Body of pancreas (tissue), 4 donors: ENCODE data around the gene EYA2. TPM values are rescaled to one million over a fixed set of nuclear protein-coding genes. Genes with fewer than 3 reads are reported as not detected.

Experiments used
- ATAC-seq: fragments of 150-250 bp; one replicate; pipeline ENCODE4 v1.9.1; 2016
- DNase-seq, 4 donors: peaks; one replicate each; pipeline ENCODE4 v3.0.0-alpha.2; 2019
- H3K27ac ChIP-seq, 4 donors: fragments of 200-600 bp; sonication (generic); 1 replicate in 3 of 4; 2 replicates in 1 of 4; pipeline versions ENCODE4 v1.5.1 to v1.6.1; 2016 to 2019; ENCODE audit warnings: mild to moderate bottlenecking in 1 of 4, mixed read lengths in 1 of 4, moderate library complexity in 1 of 4
- H3K27me3 ChIP-seq, 2 donors: fragments of 200-600 bp; sonication (generic); one replicate each; pipeline ENCODE4 v1.6.0; 2016; ENCODE audit warnings: mild to moderate bottlenecking in 1 of 2
- H3K36me3 ChIP-seq, 2 donors: fragments of 200-600 bp; sonication (generic); replicated peaks in 1 of 2; 2 replicates each; pipeline ENCODE4 v1.5.1; 2016; ENCODE audit warnings: low read depth in 2 of 2; ENCODE audit not compliant: insufficient read depth in 1 of 2
- H3K4me1 ChIP-seq: fragments of 200-600 bp; sonication (generic); one replicate; pipeline ENCODE4 v1.6.0; 2016
- H3K4me3 ChIP-seq, 2 donors: fragments of 200-600 bp; sonication (generic); 1 replicate in 1 of 2; 2 replicates in 1 of 2; pipeline ENCODE4 v1.5.1; 2016 to 2019
- H3K9me3 ChIP-seq, 3 donors: fragments of 200-600 bp; sonication (generic); 1 replicate in 2 of 3; 2 replicates in 1 of 3; pipeline ENCODE4 v1.5.1; 2016
- CTCF ChIP-seq, 7 experiments: fragments of 450-650 bp in 4 of 7; fragments of 200-600 bp in 3 of 7; sonication (generic) in 3 of 7; IDR thresholded peaks; one replicate each; pipeline ENCODE4 v1.5.1; 2016 to 2019; ENCODE audit warnings: antibody characterized with exemption in 7 of 7
- POLR2A ChIP-seq, 3 donors: fragments of 450-650 bp; IDR thresholded peaks; one replicate each; pipeline ENCODE4 v1.6.1; 2016; ENCODE audit warnings: antibody characterized with exemption in 3 of 3, mild to moderate bottlenecking in 2 of 3
- WGBS, 2 donors: methylation state at CpG; one replicate each; pipeline ENCODE4 v1.1.5; 2017; 5-methylcytosine and 5-hydroxymethylcytosine counted together
- intact Hi-C: fragments of 100-400 bp; cut with DNase I; formaldehyde crosslinking; loops from one replicate; pipeline ENCODE4 v1.15.1; 2023
- total RNA-seq, 2 donors: library from RNA; depleted of rRNA; stranded (reverse); fragments of >200 nt; gene quantifications; one replicate each; pipeline ENCODE4 v1.1.0, GENCODE V29; 2016

EYA2 gene
- total RNA-seq, 2 donors from 2014 or later: 0.52 to 3.6 TPM

GRCh38 chr20:46850416-46850815 is 44.2 kb upstream of the EYA2 start:
- 26 to 38% methylated on average over 10 of the region's 10 CpGs for WGBS, 2 donors
- Histone ChIP-seq H3K27me3 (no peaks in the 10 kb centered on the region), H3K36me3 (no peaks in the 10 kb centered on the region), H3K4me1 (no peaks in the 10 kb centered on the region), H3K9me3 (no peaks in the 10 kb centered on the region), H3K4me3 (no peak overlapping the region), H3K27ac (no peak overlapping the region)
- no peak for DNase-seq
- no peak for ATAC-seq
- intact Hi-C loops: no loop called here
- TF ChIP-seq POLR2A (IDR thresholded peaks at IDR 0.05) (no peak), CTCF (IDR thresholded peaks at IDR 0.05) (no peak)

- 63 to 66% methylated on average over 7 of the region's 7 CpGs for WGBS, 2 donors
- no peaks in the 10 kb centered on the region for H3K36me3 ChIP-seq
- DNase-seq (no peak), ATAC-seq (no peak)
- TF ChIP-seq POLR2A (IDR thresholded peaks at IDR 0.05) (no peak), CTCF (IDR thresholded peaks at IDR 0.05) (no peak)
- no peak overlapping the region for H3K4me3 ChIP-seq
- no peaks in the 10 kb centered on the region for H3K9me3 ChIP-seq
- no peak overlapping the region for H3K27ac ChIP-seq
- H3K27me3 ChIP-seq: no peaks in the 10 kb centered on the region
- intact Hi-C loops: no loop called here
- no peaks in the 10 kb centered on the region for H3K4me1 ChIP-seq
These were observed 43.7 kb upstream of the EYA2 start for GRCh38 chr20:46850896-46851295.

GRCh38 chr20:46851746-46852145 is 42.9 kb upstream of the EYA2 start:
- Histone ChIP-seq H3K27me3 (no peaks in the 10 kb centered on the region), H3K36me3 (no peaks in the 10 kb centered on the region), H3K4me1 (no peaks in the 10 kb centered on the region), H3K27ac (no peak overlapping the region), H3K4me3 (no peak overlapping the region), H3K9me3 (no peaks in the 10 kb centered on the region)
- DNase-seq (no peak), ATAC-seq (no peak)
- no peak for TF ChIP-seq CTCF (IDR thresholded peaks at IDR 0.05)
- no peak for TF ChIP-seq POLR2A (IDR thresholded peaks at IDR 0.05)
- WGBS, 2 donors: 71 to 72% methylated on average over 4 of the region's 4 CpGs
- intact Hi-C loops: no loop called here

- DNase-seq (no peak), ATAC-seq (no peak)
- no peaks in the 10 kb centered on the region for H3K27me3 ChIP-seq
- H3K9me3 ChIP-seq: no peaks in the 10 kb centered on the region
- WGBS, 2 donors: 63 to 64% methylated on average over 4 of the region's 4 CpGs
- TF ChIP-seq POLR2A (IDR thresholded peaks at IDR 0.05) (no peak), CTCF (IDR thresholded peaks at IDR 0.05) (no peak)
- H3K4me3 ChIP-seq: no peak overlapping the region
- H3K27ac ChIP-seq: no peak overlapping the region
- H3K4me1 ChIP-seq: no peaks in the 10 kb centered on the region
- intact Hi-C loops: no loop called here
- H3K36me3 ChIP-seq: no peaks in the 10 kb centered on the region
These were observed 42.3 kb upstream of the EYA2 start for GRCh38 chr20:46852313-46852712.

- H3K4me1 ChIP-seq: no peaks in the 10 kb centered on the region
- H3K27me3 ChIP-seq: no peaks in the 10 kb centered on the region
- TF ChIP-seq CTCF (IDR thresholded peaks at IDR 0.05) (no peak), POLR2A (IDR thresholded peaks at IDR 0.05) (no peak)
- no peak for ATAC-seq
- no peak for DNase-seq
- H3K27ac ChIP-seq: no peak overlapping the region
- H3K36me3 ChIP-seq: no peaks in the 10 kb centered on the region
- intact Hi-C loops: no loop called here
- H3K9me3 ChIP-seq: no peaks in the 10 kb centered on the region
- WGBS, 2 donors: 72 to 79% methylated on average over 10 of the region's 10 CpGs
- H3K4me3 ChIP-seq: no peak overlapping the region
These were observed 40.7 kb upstream of the EYA2 start for GRCh38 chr20:46853926-46854325.
